Mesendoderm (in vitro differentiated cells): ENCODE measurements around the gene FBXL14.

Experiments
- DNase-seq: peaks from one replicate; pipeline ENCODE4 v3.0.0; 2013
- H2AK5ac ChIP-seq: 2 replicates; pipeline ENCODE4 v1.6.1; 2013; ENCODE audit warnings: low read length, inconsistent platforms
- H2BK120ac ChIP-seq: 2 replicates; pipeline ENCODE4 v1.6.1; 2013; ENCODE audit warnings: low read depth, mild to moderate bottlenecking, low read length, moderate library complexity, mixed read lengths
- H2BK15ac ChIP-seq: replicated peaks from 2 replicates; pipeline ENCODE4 v1.6.1; 2013; ENCODE audit warnings: low read depth, mild to moderate bottlenecking, moderate library complexity
- H2BK5ac ChIP-seq: 2 replicates; pipeline ENCODE4 v1.6.1; 2013; ENCODE audit warnings: low read length, inconsistent platforms
- H3K18ac ChIP-seq: 2 replicates; pipeline ENCODE4 v1.6.1; 2013; ENCODE audit warnings: mild to moderate bottlenecking, low read length, mixed read lengths
- H3K23ac ChIP-seq: one replicate; pipeline ENCODE4 v1.6.1; 2013; ENCODE audit warnings: low read length
- H3K27ac ChIP-seq: 2 replicates; pipeline ENCODE4 v1.5.1; 2013; ENCODE audit warnings: low read depth, mild to moderate bottlenecking, inconsistent platforms, low read length, moderate library complexity
- H3K27me3 ChIP-seq: 2 replicates; pipeline ENCODE4 v1.6.1; 2013; ENCODE audit warnings: low read length, control low read depth, mild to moderate bottlenecking, inconsistent platforms; ENCODE audit not compliant: insufficient read depth, poor library complexity
- H3K36me3 ChIP-seq: 2 replicates; pipeline ENCODE4 v1.6.1; 2013; ENCODE audit warnings: low read length, inconsistent platforms; ENCODE audit not compliant: control insufficient read depth, insufficient read depth
- H3K4ac ChIP-seq: one replicate; pipeline ENCODE4 v1.6.1; 2013; ENCODE audit warnings: low read depth, mild to moderate bottlenecking, low read length, moderate library complexity
- H3K4me1 ChIP-seq: 2 replicates; pipeline ENCODE4 v1.6.1; 2013; ENCODE audit warnings: low read depth, low read length, inconsistent platforms; ENCODE audit not compliant: control insufficient read depth
- H3K4me2 ChIP-seq: 2 replicates; pipeline ENCODE4 v1.6.1; 2013; ENCODE audit warnings: low read length
- H3K4me3 ChIP-seq: 2 replicates; pipeline ENCODE4 v1.5.1; 2013; ENCODE audit warnings: mild to moderate bottlenecking, low read length
- H3K56ac ChIP-seq: one replicate; pipeline ENCODE4 v1.6.1; 2013; ENCODE audit warnings: low read length
- H3K79me1 ChIP-seq: 2 replicates; pipeline ENCODE4 v1.6.1; 2013; ENCODE audit warnings: low read length, inconsistent platforms
- H3K79me2 ChIP-seq: 2 replicates; pipeline ENCODE4 v1.6.1; 2013; ENCODE audit warnings: mild to moderate bottlenecking, low read length; ENCODE audit not compliant: control insufficient read depth, insufficient read depth
- H3K9ac ChIP-seq: 2 replicates; pipeline ENCODE4 v1.6.1; 2013; ENCODE audit warnings: low read length, inconsistent platforms
- H4K5ac ChIP-seq: one replicate; pipeline ENCODE4 v1.6.1; 2013; ENCODE audit warnings: low read length
- H4K8ac ChIP-seq: one replicate; pipeline ENCODE4 v1.6.1; 2013; ENCODE audit warnings: low read depth, mild to moderate bottlenecking, control low read depth, low read length, moderate library complexity
- WGBS: extraction: QIAGEN DNeasy Blood & Tissue Kit; methylation state at CpG from one replicate; pipeline ENCODE4 v1.1.7; 2013; ENCODE audit warnings: low lambda C conversion rate, missing lambda C conversion rate; ENCODE audit not compliant: insufficient coverage; ENCODE audit errors: extremely low coverage; 5-methylcytosine and 5-hydroxymethylcytosine counted together

Gene FBXL14

DNA sequence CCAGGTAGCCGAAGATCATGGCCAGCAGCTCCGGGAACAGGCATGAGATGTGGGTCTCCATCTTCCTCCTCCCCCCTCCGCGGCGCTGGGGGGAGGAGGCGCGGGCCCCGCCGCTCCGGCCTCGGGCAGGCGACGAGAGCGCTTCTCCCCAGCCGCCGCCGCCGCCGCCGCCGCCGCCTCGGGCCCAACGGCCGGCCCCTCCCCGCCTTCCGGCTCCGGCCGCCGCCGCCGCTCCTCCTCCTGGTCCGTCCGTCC lies 448 bp downstream of the FBXL14 start:
- Histone ChIP-seq H3K23ac (no peak overlapping the region), H2BK15ac (no peak overlapping the region), H3K56ac (peak overlapping the region; percentile 79), H2BK120ac (no peak overlapping the region), H3K4me2 (peak overlapping the region; percentile 95), H4K8ac (peak overlapping the region; percentile 90), H3K4me1 (peaks cover 26% of the 10 kb centered on the region), H3K18ac (peak overlapping the region; percentile 86), H3K27ac (peak overlapping the region; percentile 97), H3K27me3 (peaks cover 7% of the 10 kb centered on the region), H3K4ac (no peak overlapping the region), H3K79me1 (peaks cover 6% of the 10 kb centered on the region), H3K79me2 (peaks cover 4% of the 10 kb centered on the region), H3K4me3 (peak overlapping the region; percentile 53), H2BK5ac (no peak overlapping the region), H3K9ac (peak overlapping the region; percentile 67), H2AK5ac (no peak overlapping the region), H4K5ac (no peak overlapping the region), H3K36me3 (no peaks in the 10 kb centered on the region)
- peak; percentile 60 for DNase-seq
- WGBS: no CpG with 5 or more reads among the region's 34 CpGs

DNA sequence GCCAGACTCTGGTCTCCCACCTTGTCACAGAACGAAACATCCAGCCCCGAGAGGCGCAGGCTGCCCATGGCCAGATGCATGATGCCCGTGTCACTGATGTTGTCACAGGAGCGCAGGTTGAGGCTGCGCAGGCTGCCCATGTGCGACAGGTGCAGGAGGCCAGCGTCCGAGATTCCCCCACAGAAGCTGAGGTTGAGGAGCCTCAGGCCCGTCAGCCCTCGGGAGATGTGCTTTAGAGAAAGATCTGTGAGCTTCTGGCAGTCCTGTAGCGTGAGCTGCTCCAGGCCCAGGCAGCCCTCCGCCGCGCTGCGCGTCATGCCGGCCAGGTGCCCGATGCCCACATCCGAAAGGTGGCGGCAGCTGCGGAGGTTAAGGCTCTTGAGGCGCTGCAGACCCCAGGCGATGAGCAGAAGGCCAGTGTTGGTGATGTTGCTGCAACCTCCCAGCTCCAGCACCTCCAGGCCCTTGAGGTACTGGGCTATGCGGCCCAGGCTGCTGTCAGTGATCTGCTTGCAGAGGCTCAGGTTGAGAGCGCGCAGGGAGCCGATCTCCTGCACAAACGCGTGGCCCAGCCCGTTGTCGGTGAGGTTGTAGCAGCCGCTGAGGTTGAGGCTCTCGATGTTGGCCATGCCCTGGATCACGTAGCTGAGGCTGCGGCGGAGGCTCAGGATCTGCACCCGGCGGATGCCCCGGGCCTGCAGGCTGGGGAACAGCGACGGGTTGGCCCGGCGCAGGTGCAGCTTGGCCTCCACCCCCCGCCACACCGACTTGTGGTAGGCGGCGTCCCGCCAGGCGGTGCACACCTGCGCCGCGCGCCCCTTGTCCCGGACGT lies 991 bp downstream of the FBXL14 start:
- Histone ChIP-seq H3K4me1 (peaks cover 28% of the 10 kb centered on the region), H3K18ac (peak overlapping the region; percentile 86), H3K36me3 (no peaks in the 10 kb centered on the region), H3K27me3 (peaks cover 7% of the 10 kb centered on the region), H3K79me1 (peaks cover 6% of the 10 kb centered on the region), H3K4me2 (peak overlapping the region; percentile 95), H3K27ac (peak overlapping the region; percentile 97), H4K5ac (no peak overlapping the region), H3K4me3 (peak overlapping the region; percentile 53), H3K4ac (no peak overlapping the region), H2AK5ac (no peak overlapping the region), H2BK120ac (no peak overlapping the region), H2BK15ac (no peak overlapping the region), H3K79me2 (peaks cover 4% of the 10 kb centered on the region), H3K56ac (peak overlapping the region; percentile 79), H2BK5ac (no peak overlapping the region), H3K9ac (peak overlapping the region; percentile 67), H4K8ac (no peak overlapping the region), H3K23ac (peak overlapping the region; percentile 11)
- DNase-seq: peak; percentile 60
- whole genome bisulfite sequencing: no CpG with 5 or more reads among the region's 56 CpGs

GRCh38 chr12:1592444-1593173 lies 1.8 kb downstream of the FBXL14 start:
- no CpG with 5 or more reads among the region's 27 CpGs for WGBS
- Histone ChIP-seq H3K79me1 (peaks cover 6% of the 10 kb centered on the region), H3K27ac (no peak overlapping the region)

GRCh38 chr12:1591543-1591942 lies 2.8 kb downstream of the FBXL14 start:
- Histone ChIP-seq H3K18ac (no peak overlapping the region), H3K4me2 (peak overlapping the region; percentile 13), H2BK15ac (no peak overlapping the region), H3K23ac (no peak overlapping the region), H3K4ac (no peak overlapping the region), H4K5ac (no peak overlapping the region), H3K9ac (peak overlapping the region; percentile 8), H3K79me1 (peaks cover 6% of the 10 kb centered on the region), H3K27ac (no peak overlapping the region), H3K4me1 (peaks cover 30% of the 10 kb centered on the region), H4K8ac (no peak overlapping the region), H3K27me3 (peaks cover 7% of the 10 kb centered on the region), H3K79me2 (peaks cover 4% of the 10 kb centered on the region), H2BK120ac (no peak overlapping the region), H3K4me3 (no peak overlapping the region), H3K36me3 (no peaks in the 10 kb centered on the region), H2AK5ac (no peak overlapping the region), H2BK5ac (no peak overlapping the region), H3K56ac (no peak overlapping the region)
- no CpG with 5 or more reads among the region's 4 CpGs for WGBS
- peak; percentile 52 for DNase-seq

More at GRCh38 chr12:1592444-1593173, 1.8 kb downstream of the FBXL14 start:
- peak overlapping the region; percentile 51 for H3K56ac ChIP-seq
- no peak overlapping the region for H2BK5ac ChIP-seq
- no peak overlapping the region for H2BK15ac ChIP-seq
- H3K9ac ChIP-seq: peak overlapping the region; percentile 43
- H3K27me3 ChIP-seq: peaks cover 7% of the 10 kb centered on the region
- peaks cover 30% of the 10 kb centered on the region for H3K4me1 ChIP-seq
- peak overlapping the region; percentile 31 for H3K4me3 ChIP-seq
- no peak overlapping the region for H2AK5ac ChIP-seq
- DNase-seq: peak; percentile 61
- no peaks in the 10 kb centered on the region for H3K36me3 ChIP-seq
- no peak overlapping the region for H3K18ac ChIP-seq
- peaks cover 4% of the 10 kb centered on the region for H3K79me2 ChIP-seq
- H2BK120ac ChIP-seq: no peak overlapping the region
- H3K23ac ChIP-seq: peak overlapping the region; percentile 48
- H4K5ac ChIP-seq: no peak overlapping the region
- no peak overlapping the region for H4K8ac ChIP-seq
- peak overlapping the region; percentile 95 for H3K4me2 ChIP-seq
- H3K4ac ChIP-seq: no peak overlapping the region

DNA sequence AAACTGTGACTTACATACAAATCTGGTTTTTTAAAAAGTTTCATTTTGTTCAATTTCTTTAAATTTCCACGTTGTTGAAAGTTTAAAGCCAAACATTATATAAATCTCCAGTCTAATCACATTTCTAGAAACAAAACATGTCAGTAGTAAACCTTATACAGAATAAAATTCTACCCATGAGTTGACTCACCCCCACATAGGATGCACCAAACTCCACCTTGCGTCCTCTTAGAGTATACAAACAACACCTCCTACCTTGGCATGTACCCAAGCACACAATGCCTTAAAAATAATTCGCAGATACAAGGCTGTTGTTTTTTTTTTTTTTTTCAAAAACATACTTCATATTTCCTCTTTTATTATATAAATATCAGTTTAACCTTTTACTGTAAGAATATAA lies 3.3 kb downstream of the FBXL14 start:
- no peak overlapping the region for H2AK5ac ChIP-seq
- H4K8ac ChIP-seq: no peak overlapping the region
- no peak overlapping the region for H4K5ac ChIP-seq
- no peak overlapping the region for H3K4ac ChIP-seq
- H3K4me2 ChIP-seq: peak overlapping the region; percentile 23
- H3K27ac ChIP-seq: peak overlapping the region; percentile 50
- no peak overlapping the region for H3K18ac ChIP-seq
- WGBS: no CpG with 5 or more reads among the region's 3 CpGs
- H3K9ac ChIP-seq: no peak overlapping the region
- H3K27me3 ChIP-seq: peaks cover 4% of the 10 kb centered on the region
- H3K4me1 ChIP-seq: peaks cover 30% of the 10 kb centered on the region
- H3K36me3 ChIP-seq: no peaks in the 10 kb centered on the region
- H2BK5ac ChIP-seq: no peak overlapping the region
- DNase-seq: peak; percentile 61
- peaks cover 4% of the 10 kb centered on the region for H3K79me2 ChIP-seq
- no peak overlapping the region for H3K23ac ChIP-seq
- no peak overlapping the region for H2BK120ac ChIP-seq
- H3K4me3 ChIP-seq: no peak overlapping the region
- H3K56ac ChIP-seq: peak overlapping the region; percentile 61
- no peak overlapping the region for H2BK15ac ChIP-seq
- peaks cover 6% of the 10 kb centered on the region for H3K79me1 ChIP-seq
